ENCODE measurements around the gene RPS6KB2.
"Not testable (repeated sequence)": the region's sequence is repeated elsewhere in the genome, so short reads cannot be mapped to it uniquely, and the experiment has no call there.

The RPS6KB2 gene

GRCh38 chr11:67472882-67473281 lies 44.6 kb downstream of the RPS6KB2 start:
- no peak for DNase-seq (ENCODE audit: low read depth)
- TF ChIP-seq CTCF (IDR thresholded peaks at IDR 0.05; ENCODE audit: insufficient read depth, low read depth, low read length, missing control alignments), result no peak
- H3K4me3 ChIP-seq (ENCODE audit: low read depth, low read length), result no peak overlapping the region

GRCh38 chr11:67476692-67477091 lies 48.4 kb downstream of the RPS6KB2 start:
- not testable (repeated sequence) for DNase-seq (ENCODE audit: low read depth); H3K4me3 ChIP-seq (ENCODE audit: low read depth, low read length)

- not testable (repeated sequence) for H3K4me3 ChIP-seq (ENCODE audit: low read depth, low read length); DNase-seq (ENCODE audit: low read depth)
Observed at GRCh38 chr11:67477344-67478050, 49.2 kb downstream of the RPS6KB2 start.

GRCh38 chr11:67482275-67482826 lies 54.1 kb downstream of the RPS6KB2 start:
- H3K4me3 ChIP-seq (ENCODE audit: low read depth, low read length), result peak overlapping the region; percentile 69
- TF ChIP-seq CTCF (IDR thresholded peaks at IDR 0.05; ENCODE audit: insufficient read depth, low read depth, low read length, missing control alignments), result no peak
- DNase-seq (ENCODE audit: low read depth), result peak; percentile 44

GRCh38 chr11:67482827-67483798 lies 54.8 kb downstream of the RPS6KB2 start, which contains the start of gene AIP:
Gene AIP, plus strand, starts transcription at chr11:67483026. Its CDS starts 133 bp downstream, at chr11:67483159.
- no peak for TF ChIP-seq CTCF (IDR thresholded peaks at IDR 0.05; ENCODE audit: insufficient read depth, low read depth, low read length, missing control alignments)
- peak; percentile 99 for DNase-seq (ENCODE audit: low read depth)

GRCh38 chr11:67483831-67484665 lies 55.8 kb downstream of the RPS6KB2 start:
- DNase-seq (ENCODE audit: low read depth), result peak; percentile 59
- H3K4me3 ChIP-seq (ENCODE audit: low read depth, low read length), result peak overlapping the region; percentile 69
- no peak for TF ChIP-seq CTCF (IDR thresholded peaks at IDR 0.05; ENCODE audit: insufficient read depth, low read depth, low read length, missing control alignments)

More at GRCh38 chr11:67482827-67483798, 54.8 kb downstream of the RPS6KB2 start, which contains the start of gene AIP:
- H3K4me3 ChIP-seq (ENCODE audit: low read depth, low read length), result peak within 1 kb of the TSS; percentile 69

- no peak for TF ChIP-seq CTCF (IDR thresholded peaks at IDR 0.05; ENCODE audit: insufficient read depth, low read depth, low read length, missing control alignments)
- peak; percentile 85 for DNase-seq (ENCODE audit: low read depth)
- H3K4me3 ChIP-seq (ENCODE audit: low read depth, low read length), result peak overlapping the region; percentile 69
Observed at GRCh38 chr11:67484847-67485311, 56.6 kb downstream of the RPS6KB2 start.

All from GM12865 (cell line).